GM11168 (cell line): ENCODE results near the gene SCO2.
"Not testable (repeated sequence)": the region's sequence is repeated elsewhere in the genome, so short reads cannot be mapped to it uniquely, and the experiment has no call there.

Source experiments
- in situ Hi-C: fragments of 300-500 bp; cut with MboI; formaldehyde crosslinking; loops from one replicate; pipeline ENCODE4 v1.12.0; 2022; ENCODE audit warnings: low sequenced_read_pairs; ENCODE audit not compliant: unreplicated experiment

SCO2 gene

GRCh38 chr22:50522208-50522805, 3.1 kb downstream of the SCO2 start:
- in situ Hi-C loops: no loop called here

GRCh38 chr22:50521710-50522109, 3.7 kb downstream of the SCO2 start:
- in situ Hi-C loops: no loop called here

DNA sequence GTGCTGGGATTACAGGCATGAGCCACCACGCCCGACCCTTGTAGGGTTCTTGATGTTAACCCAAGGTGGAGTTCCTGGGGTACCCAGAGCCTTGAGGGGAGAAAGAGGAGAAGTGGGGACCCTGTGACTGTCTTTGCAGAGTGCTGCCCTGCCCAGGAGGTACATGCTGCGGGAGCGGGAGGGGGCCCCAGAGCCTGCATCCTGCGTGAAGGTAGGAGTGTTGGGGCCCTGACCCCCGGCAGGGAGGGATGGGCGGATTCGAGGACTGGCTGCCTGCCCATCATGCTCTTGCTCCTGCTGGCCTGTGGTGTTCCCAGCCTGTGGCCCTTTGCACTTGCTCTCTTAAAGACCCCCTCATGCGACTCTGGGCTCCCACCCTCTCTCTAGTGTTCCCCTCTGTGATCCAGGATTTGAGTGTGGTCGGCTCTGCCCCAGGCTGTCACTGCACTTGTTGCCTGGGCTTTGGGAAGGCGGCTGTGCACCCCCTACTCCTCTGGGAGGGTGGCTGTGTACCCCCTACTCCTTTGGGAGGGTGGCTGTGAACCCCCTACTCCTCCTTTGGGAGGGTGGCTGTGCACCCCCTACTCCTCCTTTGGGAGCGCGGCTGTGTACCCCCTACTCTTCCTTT, 4.5 kb downstream of the SCO2 start:
- in situ Hi-C loops: no loop called here

- in situ Hi-C loops: not testable (repeated sequence)
These were observed 5.2 kb downstream of the SCO2 start for GRCh38 chr22:50520184-50520583.

- in situ Hi-C loops: no loop called here
These were observed 6.2 kb downstream of the SCO2 start for GRCh38 chr22:50519151-50519550.

DNA sequence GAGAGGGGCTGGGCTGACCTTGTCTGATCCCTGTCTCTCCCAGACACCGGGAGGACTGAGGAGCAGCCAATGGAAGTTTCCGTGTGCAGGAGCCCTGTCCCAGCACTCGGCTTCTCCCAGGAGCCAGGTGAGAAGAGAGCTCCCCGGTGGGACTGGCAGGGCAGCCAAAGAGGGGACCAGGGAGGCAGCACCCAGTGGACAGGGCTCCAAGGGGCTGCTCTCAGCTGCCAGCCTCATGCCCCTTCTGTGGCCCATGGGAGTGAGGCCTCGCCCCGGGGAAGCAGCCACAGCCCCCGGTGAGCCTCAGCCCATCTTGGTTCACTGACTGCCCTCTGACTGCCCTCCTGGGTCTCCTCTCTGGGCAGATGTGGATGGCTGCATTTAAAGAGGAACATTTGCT, 6.8 kb downstream of the SCO2 start:
- in situ Hi-C loops: no loop called here

DNA sequence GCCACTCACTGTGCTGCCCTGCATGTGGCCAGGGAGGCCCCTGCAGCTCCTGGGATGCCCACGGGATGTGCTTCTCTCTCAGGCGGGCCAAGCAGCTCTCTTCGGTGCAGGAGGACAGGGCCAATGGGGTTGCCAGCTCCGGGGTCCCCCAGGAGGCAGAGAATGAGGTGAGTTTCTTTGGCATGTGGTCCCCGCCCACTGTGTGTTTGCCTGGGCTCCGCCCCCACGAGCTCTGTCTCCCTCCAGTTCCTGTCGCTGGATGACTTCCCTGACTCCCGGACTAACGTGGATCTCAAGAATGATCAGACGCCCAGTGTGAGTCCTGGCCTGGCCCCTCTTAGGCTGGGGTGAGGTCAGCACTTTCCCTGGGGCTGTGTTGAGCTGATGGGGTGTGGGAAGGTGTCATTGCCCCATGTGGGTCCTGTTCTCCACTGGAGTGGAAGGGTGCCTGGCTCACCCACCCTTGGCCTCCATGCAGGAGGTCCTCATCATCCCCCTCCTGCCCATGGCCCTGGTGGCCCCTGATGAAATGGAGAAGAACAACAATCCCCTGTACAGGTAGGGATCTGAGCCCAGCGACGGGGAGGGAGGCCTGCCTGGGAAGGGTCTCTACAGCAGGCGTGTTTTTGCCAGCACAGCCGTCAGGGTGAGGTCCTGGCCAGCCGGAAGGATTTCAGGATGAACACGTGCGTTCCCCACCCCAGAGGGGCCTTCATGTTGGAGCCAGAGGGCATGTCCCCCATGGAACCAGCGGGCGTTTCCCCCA, 7.7 kb downstream of the SCO2 start:
- in situ Hi-C loops: no loop called here

GRCh38 chr22:50516891-50517290, 8.5 kb downstream of the SCO2 start:
- in situ Hi-C loops: no loop called here

DNA sequence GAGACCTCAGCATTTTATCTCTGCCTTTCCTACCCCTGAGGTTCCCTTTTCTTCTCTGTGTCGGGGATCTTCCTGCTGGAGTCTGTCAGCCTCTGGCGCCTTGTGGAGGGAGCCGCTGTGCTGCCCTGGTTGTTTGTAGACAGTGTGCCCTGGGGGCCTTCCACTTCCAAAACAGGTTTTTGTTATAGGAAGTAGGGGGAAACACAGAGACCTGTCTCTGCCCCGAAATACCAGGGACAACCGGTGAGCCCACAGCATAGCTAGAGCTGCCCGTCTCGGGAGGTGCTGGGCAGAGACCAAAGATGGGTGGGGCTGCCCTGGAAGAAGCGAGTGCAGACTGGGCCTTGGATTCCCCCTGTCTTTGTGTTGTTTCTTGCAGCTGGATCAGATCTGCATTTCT, 9.3 kb downstream of the SCO2 start:
- in situ Hi-C loops: no loop called here

DNA sequence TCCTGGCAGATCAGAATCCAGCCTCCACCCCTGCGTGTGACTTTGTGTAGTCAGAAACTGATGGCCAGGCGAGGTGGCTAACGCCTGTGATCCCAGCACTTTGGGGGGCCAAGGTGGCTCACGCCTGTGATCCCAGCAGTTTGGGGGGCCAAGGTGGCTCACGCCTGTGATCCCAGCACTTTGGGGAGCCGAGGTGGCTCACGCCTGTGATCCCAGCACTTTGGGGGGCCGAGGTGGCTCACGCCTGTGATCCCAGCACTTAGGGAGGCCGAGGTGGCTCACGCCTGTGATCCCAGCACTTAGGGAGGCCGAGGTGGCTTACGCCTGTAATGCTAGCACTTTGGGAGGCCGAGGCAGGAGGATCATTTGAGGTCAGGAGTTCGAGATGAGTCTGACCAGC, 12.2 kb downstream of the SCO2 start:
- in situ Hi-C loops: loop anchor here (5.0 kb wide), 1 partner anchor 109 kb away; no protein-coding TSS in a partner anchor

- in situ Hi-C loops: no loop called here
These were observed 16.5 kb downstream of the SCO2 start for GRCh38 chr22:50508897-50509296.

GRCh38 chr22:50507991-50508884, 17.2 kb downstream of the SCO2 start, which contains the start of gene NCAPH2:
Gene NCAPH2 (plus strand): TSS chr22:50508224. CDS start chr22:50508338, 114 bp downstream.
- in situ Hi-C loops: no loop called here

- in situ Hi-C loops: no loop called here
These were observed 17.9 kb downstream of the SCO2 start, which contains the start of gene LMF2 for GRCh38 chr22:50507421-50507990. Gene LMF2 (minus strand): TSS chr22:50507702. CDS start chr22:50507675, 27 bp downstream.

DNA sequence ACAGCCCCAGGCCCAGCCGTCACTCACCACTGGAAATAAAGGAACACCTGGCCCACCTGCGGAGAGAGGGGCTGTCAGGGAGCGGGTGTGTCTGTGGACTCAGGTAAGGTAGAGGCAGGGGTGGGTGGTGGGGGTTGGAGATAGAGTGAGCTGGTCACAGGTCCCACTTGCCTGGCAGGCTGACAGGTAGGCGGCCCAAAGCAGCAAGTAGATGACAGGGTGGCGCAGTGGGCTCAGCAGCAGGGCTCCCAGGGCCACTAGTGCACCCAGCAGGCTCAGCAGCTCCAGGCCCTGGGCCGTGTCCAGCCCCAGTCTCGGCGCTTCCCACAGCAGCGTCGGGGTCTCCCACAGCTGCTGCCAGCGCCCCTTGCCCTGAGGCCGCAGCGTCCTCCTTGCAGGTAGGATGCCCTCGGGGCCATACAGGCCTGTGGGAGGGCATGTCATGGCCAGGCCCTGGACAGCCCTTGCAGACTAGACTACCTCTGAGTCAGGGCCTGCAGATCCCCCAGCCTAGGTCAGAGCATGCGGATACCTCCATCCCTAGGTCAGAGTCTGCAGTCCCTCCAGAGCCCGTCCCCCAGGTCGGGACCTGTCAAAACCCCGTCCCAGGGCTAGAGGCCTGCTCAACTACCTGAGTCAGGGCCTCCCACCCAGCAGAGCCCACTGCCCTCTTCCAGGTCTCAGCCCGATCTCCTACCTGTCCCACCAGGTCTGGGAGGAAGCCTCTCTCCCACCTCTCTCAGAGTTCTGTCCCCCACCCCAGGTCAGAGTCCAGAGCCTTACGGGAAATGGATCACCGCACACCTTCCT, 18.6 kb downstream of the SCO2 start:
- in situ Hi-C loops: no loop called here

DNA sequence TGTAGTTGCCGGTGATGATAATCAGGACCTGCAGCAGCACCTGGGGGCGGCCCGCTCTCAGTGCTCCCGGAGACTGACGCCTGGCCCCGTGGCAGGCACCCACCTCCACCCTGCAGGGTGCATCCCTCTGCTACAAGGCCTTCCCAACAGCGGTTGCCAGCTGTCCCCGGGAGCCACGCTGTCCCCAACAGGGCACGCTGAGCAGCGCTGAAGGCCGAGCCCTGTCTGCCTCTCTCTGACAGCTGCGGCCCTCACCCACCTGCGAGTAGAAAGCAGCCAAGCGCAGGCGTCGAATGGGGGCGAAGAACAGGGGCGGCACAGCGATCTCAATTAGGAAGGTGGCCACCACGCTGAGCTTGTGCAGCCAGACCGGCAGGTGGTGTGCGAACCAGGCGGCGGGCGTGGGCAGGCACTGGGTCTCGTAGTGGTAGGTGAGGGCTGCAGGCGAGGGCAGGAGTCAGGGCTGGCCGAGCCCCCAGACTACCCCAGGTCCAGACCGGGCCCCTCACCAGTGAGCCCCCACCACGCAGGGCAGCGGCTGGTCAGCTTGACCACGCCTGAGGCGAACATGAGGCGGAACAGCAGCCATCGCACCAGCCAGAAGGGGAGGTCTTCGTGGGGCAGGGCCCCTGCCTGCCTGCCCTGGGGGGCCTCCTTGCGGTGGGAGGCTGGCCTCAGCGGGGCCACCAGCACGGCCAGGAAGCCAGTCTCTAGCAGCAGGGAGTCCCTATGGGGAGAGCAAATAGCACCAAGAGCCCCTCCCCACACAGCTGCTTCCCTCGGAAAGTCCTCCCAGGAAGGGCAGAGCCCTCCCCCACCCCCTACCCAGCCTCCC, 19.4 kb downstream of the SCO2 start:
- in situ Hi-C loops: no loop called here

- in situ Hi-C loops: no loop called here
These were observed 20.1 kb downstream of the SCO2 start for GRCh38 chr22:50505276-50505775.

DNA sequence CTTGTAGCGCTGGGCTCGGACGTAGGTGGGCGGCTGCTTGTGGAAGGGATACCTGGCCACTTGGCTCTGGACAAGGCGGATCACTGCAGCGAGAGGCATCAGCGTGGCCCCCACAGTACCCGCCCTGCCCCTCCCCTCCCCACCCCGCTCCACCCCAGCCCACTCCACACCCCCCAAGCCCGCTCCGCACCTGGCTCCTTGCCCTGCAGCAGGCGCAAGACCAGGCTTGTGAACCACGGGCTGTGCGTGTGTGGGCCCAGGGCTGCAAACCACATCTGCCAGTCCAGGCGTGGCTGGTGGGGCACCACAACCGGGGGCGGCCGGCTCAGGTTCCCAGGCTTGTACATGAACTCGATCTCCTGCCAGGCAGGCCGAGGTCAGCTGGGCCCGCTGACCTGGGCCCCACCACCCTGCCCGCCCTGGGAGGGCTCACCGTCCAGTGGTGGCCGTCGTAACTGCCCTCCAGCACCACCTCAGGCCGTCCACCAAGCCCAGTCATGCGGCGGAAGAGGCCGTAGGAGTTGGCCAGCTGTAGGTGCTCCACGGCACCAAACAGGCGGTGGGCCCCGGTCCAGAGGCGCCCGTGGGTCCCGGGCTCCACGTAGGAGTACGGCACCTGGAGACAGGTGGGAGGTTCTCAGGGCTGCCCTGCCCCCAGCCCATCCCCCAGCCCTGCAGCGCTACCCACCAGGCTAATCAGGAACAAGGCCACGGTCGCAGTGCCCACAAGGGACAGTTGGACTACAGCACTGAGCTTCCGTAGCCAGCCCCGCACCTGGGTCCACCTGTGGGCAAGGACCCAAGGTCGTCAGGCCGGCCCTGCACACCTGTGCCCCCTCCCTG, 20.8 kb downstream of the SCO2 start:
- in situ Hi-C loops: no loop called here
